ENCODE data around the gene RNF126. TPM values are rescaled to one million over a fixed set of nuclear protein-coding genes. Genes with fewer than 3 reads are reported as not detected.
"Not testable (repeated sequence)": the region's sequence is repeated elsewhere in the genome, so short reads cannot be mapped to it uniquely, and the experiment has no call there.

RNF126 gene
- total RNA-seq, 3 donors from 2014 or later = 47.5 to 69.1 (median 62.0) TPM

DNA sequence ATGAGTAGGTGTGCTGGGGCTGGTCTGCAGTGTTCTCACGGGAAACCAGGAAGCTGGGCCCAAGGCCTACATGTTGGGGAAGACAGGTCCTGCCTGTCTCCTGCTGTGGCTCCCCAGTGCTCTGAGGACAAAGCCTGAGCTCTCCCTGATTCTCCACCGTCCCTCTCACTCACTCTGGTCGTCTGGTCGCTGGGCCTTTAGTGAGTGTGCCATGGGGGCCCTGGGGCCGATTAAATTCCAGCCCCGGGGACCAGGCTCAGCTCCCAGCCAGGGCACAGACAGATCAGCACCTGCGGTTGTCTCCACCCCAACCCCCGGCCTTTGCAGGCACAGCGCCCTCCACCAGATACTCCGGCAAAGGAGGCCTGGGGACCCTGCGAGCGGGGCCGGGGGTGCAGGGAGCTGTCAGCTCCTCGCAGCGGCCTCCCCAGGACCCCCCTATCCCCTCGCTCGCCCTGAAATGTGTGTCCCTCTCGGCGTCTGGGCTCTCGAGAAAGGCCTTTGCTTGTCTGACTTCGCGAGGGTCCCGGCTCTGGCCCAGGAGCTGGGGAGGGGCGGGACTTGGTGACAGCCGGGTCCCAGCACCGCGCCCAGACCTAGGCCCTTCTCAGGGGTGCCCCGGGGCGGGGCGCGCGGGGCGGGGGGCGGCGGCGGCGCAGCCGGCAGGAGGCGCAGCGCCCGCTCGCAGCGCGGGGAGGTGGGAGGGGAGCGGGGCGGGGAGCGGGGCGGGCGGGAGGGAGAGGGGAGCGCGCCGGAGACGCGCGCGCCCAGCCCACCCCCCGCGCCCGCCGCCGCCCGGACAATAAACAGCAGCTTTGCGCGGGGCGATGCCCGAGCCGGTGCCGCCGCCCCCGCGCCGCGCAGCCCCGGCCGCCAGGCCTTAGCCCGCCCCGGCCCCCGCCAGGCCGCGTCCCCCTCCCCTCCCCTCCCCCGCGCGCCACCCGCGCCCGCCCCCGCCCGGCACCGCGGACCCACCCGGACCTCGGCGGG lies 45.4 kb upstream of the RNF126 start, which contains the start of gene PALM:
TSS of gene PALM (plus strand) at position 782 of the 990 bp plus-strand sequence. CDS start 212 bp downstream, outside the sequence.
- TF ChIP-seq, protein P1, sequence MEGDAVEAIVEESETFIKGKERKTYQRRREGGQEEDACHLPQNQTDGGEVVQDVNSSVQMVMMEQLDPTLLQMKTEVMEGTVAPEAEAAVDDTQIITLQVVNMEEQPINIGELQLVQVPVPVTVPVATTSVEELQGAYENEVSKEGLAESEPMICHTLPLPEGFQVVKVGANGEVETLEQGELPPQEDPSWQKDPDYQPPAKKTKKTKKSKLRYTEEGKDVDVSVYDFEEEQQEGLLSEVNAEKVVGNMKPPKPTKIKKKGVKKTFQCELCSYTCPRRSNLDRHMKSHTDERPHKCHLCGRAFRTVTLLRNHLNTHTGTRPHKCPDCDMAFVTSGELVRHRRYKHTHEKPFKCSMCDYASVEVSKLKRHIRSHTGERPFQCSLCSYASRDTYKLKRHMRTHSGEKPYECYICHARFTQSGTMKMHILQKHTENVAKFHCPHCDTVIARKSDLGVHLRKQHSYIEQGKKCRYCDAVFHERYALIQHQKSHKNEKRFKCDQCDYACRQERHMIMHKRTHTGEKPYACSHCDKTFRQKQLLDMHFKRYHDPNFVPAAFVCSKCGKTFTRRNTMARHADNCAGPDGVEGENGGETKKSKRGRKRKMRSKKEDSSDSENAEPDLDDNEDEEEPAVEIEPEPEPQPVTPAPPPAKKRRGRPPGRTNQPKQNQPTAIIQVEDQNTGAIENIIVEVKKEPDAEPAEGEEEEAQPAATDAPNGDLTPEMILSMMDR (IDR thresholded peaks at IDR 0.05) = no peak
- no peaks in the 10 kb centered on the region for H3K36me3 ChIP-seq (ENCODE audit: low read depth)
- DNase-seq (no peak), ATAC-seq (no peak)
- H3K4me1 ChIP-seq (ENCODE audit: low read depth) = peaks cover 4% of the 10 kb centered on the region
- no peaks in the 10 kb centered on the region for H3K9me3 ChIP-seq
- H3K4me3 ChIP-seq = peak within 1 kb of the TSS; percentile 14
- intact Hi-C loops (cut with DNase I, micrococcal nuclease) = no loop called here

DNA sequence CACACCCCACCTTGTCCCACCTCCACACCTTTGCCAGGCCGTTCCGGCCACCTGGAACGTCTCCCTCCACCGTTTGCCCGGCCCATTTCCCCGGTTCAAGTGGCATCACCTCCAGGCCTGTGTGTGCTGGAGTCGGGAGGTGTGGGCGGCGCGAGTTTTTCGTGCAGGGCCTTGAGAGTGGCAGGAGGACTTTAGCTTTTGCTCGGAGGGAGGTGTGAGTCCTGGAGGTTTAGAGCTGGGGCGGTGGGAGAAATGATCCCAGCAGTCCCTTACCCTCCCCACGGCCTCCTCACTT lies 41.4 kb upstream of the RNF126 start:
- ATAC-seq (no peak), DNase-seq (no peak)
- Histone ChIP-seq H3K9me3 (no peaks in the 10 kb centered on the region), H3K36me3 (ENCODE audit: low read depth) (no peaks in the 10 kb centered on the region), H3K4me3 (no peak overlapping the region), H3K4me1 (ENCODE audit: low read depth) (peaks cover 4% of the 10 kb centered on the region)
- intact Hi-C loops (cut with DNase I, micrococcal nuclease) = no loop called here
- TF ChIP-seq, protein P1 (IDR thresholded peaks at IDR 0.05) = no peak

DNA sequence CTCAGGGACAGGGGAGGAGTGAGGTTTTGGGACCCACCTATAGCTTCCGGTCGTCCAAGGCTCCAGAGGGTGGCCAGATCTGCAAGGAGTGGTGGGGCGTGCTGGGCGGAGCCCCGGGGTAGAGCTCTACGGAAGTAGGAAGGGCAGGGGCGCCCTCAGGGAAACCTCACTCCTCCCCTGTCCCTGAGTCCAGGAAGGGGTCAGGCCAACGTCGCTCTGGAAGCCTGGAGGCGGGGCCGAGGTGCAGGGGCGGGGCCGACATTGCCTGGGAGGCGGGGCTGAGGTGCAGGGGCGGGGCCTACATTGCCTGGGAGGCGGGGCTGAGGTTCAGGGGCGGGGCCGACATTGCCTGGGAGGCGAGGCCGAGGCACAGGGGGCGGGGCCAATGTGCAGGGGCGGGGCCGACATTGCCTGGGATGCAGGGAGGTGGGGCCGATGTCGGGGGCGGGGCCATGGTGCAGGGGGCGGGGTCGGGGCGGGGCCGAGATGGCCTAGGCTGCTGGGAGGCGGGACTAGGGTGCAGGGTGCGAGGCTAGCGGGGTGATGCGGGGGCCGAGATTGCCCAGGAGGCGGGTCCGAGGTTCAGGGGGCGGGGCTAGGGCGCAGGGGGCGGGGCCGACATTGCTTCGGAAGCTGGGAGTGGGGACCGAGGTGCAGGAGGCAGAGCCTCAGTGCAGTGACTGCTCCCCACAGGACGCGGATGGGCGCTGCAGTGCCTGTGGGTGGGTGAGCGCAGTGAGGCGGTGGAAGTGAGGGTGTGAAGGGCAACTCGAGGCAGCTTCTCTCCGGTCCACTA lies 40.8 kb upstream of the RNF126 start:
- no peak overlapping the region for H3K4me3 ChIP-seq
- H3K4me1 ChIP-seq (ENCODE audit: low read depth) = no peaks in the 10 kb centered on the region
- intact Hi-C loops (cut with DNase I, micrococcal nuclease) = no loop called here
- DNase-seq (peak; percentile 67 to 85 (median 74)), ATAC-seq (peak; percentile 93)
- no peaks in the 10 kb centered on the region for H3K36me3 ChIP-seq (ENCODE audit: low read depth)
- no peaks in the 10 kb centered on the region for H3K9me3 ChIP-seq
- TF ChIP-seq, protein P1 (IDR thresholded peaks at IDR 0.05) = no peak

DNA sequence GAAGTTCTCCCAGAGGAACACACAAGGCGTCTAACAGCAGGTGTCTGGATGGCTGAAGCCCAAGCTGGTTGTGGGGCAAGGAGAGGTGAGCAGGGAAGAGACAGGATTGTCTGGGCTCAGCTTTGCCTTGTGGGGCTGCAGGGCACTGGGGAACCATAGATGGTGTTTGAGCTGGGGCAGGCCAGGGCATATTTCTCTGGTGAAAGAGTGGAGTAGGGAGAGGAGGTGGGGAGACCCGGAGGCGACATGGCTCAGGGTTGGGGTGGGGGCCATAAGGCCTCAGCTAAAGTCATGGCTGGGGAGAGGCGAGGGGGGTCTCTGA lies 40.3 kb upstream of the RNF126 start:
- H3K9me3 ChIP-seq = no peaks in the 10 kb centered on the region
- H3K4me1 ChIP-seq (ENCODE audit: low read depth) = no peaks in the 10 kb centered on the region
- no peak for ATAC-seq
- TF ChIP-seq, protein P1 (IDR thresholded peaks at IDR 0.05) = no peak
- no peak for DNase-seq
- H3K4me3 ChIP-seq = no peak overlapping the region
- intact Hi-C loops (cut with DNase I, micrococcal nuclease) = no loop called here
- H3K36me3 ChIP-seq (ENCODE audit: low read depth) = no peaks in the 10 kb centered on the region

DNA sequence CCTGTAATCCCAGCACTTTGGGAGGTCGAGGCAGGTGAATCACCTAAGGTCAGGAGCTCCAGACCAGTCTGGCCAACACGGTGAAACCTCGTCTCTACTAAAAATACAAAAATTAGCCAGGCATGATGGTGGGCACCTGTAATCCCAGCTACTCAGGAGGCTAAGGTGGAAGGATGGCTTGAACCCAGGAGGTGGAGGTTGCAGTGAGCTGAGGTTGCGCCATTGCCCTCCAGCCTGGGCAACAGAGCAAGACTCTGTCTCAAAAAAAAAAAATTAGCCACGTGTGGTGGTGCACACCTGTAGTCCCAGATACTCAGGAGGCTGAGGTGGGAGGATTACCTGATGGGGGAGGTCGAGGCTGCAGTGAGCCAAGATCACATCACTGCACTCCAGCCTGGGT lies 39.8 kb upstream of the RNF126 start:
- H3K4me1 ChIP-seq (ENCODE audit: low read depth); H3K36me3 ChIP-seq (ENCODE audit: low read depth); H3K4me3 ChIP-seq; intact Hi-C loops (cut with DNase I, micrococcal nuclease); DNase-seq; ATAC-seq; H3K9me3 ChIP-seq: not testable (repeated sequence)

DNA sequence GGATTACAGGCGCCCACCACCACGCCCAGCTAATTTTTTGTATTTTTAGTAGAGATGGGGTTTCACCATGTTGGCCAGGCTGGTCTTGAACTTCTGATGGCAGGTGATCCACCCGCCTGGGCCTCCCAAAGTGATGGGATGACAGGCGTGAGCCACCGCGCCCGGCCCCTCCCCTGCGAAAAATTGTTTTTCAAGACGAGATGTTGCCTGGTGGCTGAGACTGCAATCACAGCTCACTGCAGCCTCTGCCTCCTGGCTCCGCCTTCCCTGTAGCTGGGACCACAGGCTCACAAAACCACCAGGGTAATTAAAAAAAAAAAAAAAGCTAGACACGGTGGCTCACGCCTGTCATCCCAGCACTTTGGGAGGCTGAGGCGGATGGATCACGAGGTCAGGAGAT lies 36.9 kb upstream of the RNF126 start:
- DNase-seq; H3K4me1 ChIP-seq (ENCODE audit: low read depth); H3K9me3 ChIP-seq; ATAC-seq; H3K36me3 ChIP-seq (ENCODE audit: low read depth); intact Hi-C loops (cut with DNase I, micrococcal nuclease); H3K4me3 ChIP-seq: not testable (repeated sequence)

DNA sequence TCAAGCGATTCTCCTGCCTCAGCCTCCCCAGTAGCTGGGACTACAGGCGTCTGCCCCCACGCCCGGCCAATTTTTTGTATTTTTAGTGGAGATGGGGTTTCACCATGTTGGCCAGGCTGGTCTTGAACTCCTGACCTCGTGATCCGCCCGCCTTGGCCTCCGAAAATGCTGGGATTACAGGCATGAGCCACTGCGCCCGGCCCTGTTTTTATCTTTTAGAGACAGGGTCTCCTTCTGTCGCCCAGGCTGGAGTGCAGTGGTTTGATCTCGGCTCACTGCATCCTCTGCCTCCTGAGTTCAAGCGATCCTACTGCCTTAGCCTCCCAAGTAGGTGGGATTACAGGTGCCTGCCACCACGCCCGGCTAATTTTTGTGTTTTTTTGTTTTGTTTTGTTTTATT lies 35.5 kb upstream of the RNF126 start:
- ATAC-seq; H3K4me1 ChIP-seq (ENCODE audit: low read depth); H3K4me3 ChIP-seq; H3K36me3 ChIP-seq (ENCODE audit: low read depth); H3K9me3 ChIP-seq; intact Hi-C loops (cut with DNase I, micrococcal nuclease); DNase-seq: not testable (repeated sequence)

All from mucosa of descending colon (tissue), 3 donors.